ENCODE data around the gene GPR183.

Gene GPR183, protein sequence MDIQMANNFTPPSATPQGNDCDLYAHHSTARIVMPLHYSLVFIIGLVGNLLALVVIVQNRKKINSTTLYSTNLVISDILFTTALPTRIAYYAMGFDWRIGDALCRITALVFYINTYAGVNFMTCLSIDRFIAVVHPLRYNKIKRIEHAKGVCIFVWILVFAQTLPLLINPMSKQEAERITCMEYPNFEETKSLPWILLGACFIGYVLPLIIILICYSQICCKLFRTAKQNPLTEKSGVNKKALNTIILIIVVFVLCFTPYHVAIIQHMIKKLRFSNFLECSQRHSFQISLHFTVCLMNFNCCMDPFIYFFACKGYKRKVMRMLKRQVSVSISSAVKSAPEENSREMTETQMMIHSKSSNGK

DNA sequence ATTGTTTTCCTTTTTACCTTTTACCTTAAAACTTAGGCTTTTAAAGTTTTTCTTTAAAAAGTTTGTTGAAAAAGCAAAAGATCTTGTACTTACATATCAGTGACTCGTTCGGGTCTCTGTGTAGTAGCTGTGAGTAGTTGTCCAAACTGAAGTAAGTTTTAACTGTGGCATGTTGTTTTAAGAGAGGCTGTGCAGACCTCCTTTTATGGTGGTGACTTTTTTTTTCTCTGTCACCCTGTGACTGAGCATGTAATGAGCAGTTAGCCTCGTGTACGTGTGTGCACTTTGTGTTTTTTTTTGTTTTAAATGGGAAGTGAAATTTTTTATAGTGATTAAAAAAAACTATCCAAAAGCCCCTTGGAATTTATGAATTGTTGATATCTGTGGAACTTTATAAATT, at the start of gene GPR183:
TSS of gene GPR183 (minus strand) at position 153 of the 400 bp plus-strand sequence. CDS start 11,254 bp downstream, outside the sequence.
- no peak within 1 kb of the TSS for H3K4me3 ChIP-seq (ENCODE audit: low read length)
- TF ChIP-seq, protein P1, sequence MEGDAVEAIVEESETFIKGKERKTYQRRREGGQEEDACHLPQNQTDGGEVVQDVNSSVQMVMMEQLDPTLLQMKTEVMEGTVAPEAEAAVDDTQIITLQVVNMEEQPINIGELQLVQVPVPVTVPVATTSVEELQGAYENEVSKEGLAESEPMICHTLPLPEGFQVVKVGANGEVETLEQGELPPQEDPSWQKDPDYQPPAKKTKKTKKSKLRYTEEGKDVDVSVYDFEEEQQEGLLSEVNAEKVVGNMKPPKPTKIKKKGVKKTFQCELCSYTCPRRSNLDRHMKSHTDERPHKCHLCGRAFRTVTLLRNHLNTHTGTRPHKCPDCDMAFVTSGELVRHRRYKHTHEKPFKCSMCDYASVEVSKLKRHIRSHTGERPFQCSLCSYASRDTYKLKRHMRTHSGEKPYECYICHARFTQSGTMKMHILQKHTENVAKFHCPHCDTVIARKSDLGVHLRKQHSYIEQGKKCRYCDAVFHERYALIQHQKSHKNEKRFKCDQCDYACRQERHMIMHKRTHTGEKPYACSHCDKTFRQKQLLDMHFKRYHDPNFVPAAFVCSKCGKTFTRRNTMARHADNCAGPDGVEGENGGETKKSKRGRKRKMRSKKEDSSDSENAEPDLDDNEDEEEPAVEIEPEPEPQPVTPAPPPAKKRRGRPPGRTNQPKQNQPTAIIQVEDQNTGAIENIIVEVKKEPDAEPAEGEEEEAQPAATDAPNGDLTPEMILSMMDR (conservative IDR thresholded peaks at IDR 0.05; ENCODE audit: low read length), result no peak
- DNase-seq (ENCODE audit: low read depth), result no peak

DNA sequence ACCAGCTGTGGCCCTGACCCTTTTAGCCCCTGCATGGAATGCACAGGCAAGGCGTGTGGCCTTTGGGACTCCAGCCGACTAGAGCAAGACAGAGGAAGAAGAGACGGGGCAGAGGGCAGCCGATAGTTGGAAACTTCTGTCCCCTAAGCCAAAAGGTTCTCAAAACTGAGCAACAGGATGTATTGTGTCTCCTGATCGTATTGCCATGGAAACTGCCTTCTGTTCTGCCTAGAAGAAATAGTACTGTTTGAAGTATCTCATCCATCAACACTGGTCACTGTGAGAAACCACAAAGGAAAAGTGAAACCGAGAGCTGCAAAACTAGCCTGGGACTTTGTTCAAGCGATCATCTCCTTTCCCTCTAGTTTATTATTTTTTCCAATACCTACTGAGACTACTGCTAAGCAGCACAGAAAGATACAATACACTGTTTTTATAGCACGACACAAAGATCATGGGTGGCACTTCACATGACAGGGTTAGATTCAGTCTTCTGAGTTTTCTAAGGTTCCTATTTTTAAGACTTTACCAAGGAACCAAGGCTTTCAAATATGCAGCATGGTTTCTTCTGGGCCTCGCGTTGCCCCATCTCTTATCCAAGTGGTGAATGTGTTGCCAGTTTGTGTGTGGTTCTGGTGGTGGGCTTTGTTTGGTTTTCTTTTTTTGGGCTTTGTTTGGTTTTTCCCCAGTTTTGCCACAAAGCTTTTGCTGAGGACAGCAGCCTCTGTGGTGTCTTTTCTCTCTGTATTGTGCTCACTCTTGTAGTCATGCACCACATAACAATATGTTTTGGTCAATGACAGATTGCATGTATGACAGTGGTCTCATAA, 49.3 kb upstream of the GPR183 start:
- H3K4me3 ChIP-seq (ENCODE audit: low read length), result peak overlapping the region; percentile 32
- DNase-seq (ENCODE audit: low read depth), result peak; percentile 76
- TF ChIP-seq, protein P1 (conservative IDR thresholded peaks at IDR 0.05; ENCODE audit: low read length), result no peak

GRCh38 chr13:99356012-99356261, 48.7 kb upstream of the GPR183 start:
- TF ChIP-seq, protein P1 (conservative IDR thresholded peaks at IDR 0.05; ENCODE audit: low read length), result no peak
- no peak for DNase-seq (ENCODE audit: low read depth)
- peak overlapping the region; percentile 32 for H3K4me3 ChIP-seq (ENCODE audit: low read length)

DNA sequence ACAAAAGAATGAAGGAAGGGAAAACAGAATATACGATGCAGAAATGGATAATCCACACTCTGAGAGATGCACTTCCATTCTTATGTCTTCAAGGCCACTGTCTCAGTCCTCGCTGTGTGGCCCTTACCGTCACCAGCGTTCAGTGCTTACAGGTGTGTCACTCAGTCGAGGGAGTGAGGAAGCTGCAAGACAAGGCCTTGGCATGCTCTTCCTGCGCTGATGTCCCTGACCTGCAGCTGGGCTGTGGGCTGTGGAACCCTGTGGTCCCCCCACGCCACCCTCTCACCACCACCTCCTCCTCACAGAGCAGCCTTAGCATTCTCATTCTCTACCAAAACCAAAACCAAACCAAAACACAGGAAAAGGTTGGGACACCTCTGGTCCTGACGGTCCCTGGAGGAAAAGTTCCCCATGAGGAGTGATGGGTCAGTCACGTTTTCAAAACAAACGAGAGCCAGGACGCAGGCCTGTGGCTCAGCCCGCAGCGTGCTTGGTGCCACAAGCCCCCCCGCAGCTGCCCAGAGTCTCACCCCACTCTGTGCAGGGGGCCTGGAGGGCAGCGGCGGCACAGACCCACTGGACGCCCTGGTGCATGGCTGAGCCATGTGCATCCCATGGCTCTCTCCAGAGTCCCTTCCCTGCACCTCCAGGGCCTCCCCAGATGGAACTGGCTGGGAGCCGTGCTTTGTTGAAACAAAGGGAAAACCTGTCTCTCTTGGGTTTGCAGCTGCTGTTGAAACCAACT, 48.2 kb upstream of the GPR183 start:
- H3K4me3 ChIP-seq (ENCODE audit: low read length), result no peak overlapping the region

GRCh38 chr13:99354371-99354951, 47.3 kb upstream of the GPR183 start:
- TF ChIP-seq, protein P1 (conservative IDR thresholded peaks at IDR 0.05; ENCODE audit: low read length), result no peak
- peak; percentile 21 for DNase-seq (ENCODE audit: low read depth)
- H3K4me3 ChIP-seq (ENCODE audit: low read length), result no peak overlapping the region

More for the DNA sequence above, 48.2 kb upstream of the GPR183 start:
- DNase-seq (ENCODE audit: low read depth), result no peak
- TF ChIP-seq, protein P1 (conservative IDR thresholded peaks at IDR 0.05; ENCODE audit: low read length), result no peak

DNA sequence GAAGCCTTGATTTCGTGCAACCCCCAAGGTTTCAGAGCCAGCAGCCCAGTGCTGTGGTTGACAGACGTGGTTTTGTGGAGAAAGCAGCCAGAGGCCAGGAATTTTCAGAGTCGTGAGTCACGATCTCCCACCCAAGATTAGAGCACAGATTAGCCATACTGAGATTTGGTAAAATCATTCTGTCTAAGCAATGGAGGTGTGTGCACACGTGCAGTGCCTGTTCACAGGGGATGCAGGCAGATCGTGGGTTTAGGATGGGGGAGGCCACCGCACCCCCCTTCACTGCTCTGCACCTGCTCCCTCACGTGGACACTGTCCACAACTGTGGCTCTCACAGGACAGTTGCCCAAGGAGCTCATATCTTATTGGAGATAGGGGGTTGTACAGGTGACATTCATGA, 46.6 kb upstream of the GPR183 start:
- TF ChIP-seq, protein P1 (conservative IDR thresholded peaks at IDR 0.05; ENCODE audit: low read length), result no peak
- H3K4me3 ChIP-seq (ENCODE audit: low read length), result no peak overlapping the region
- peak; percentile 15 for DNase-seq (ENCODE audit: low read depth)

Data from AG10803 (cell line).